Hematopoietic multipotent progenitor cell treated with erythropoietin and hydrocortisone succinate and interleukin-3 and kit ligand, for 6 days (in vitro differentiated cells): Measurements from ENCODE around the gene CLDN11.

ENCODE experiments used
- DNase-seq: peaks from one replicate; pipeline ENCODE4 v3.0.0-alpha.2; 2015

The CLDN11 gene

GRCh38 chr3:170473358-170473757 is 54.7 kb downstream of the CLDN11 start:
- no peak for DNase-seq

GRCh38 chr3:170475092-170475685 is 56.5 kb downstream of the CLDN11 start:
- no peak for DNase-seq

- DNase-seq, result no peak
Observed at GRCh38 chr3:170476291-170476690, 57.6 kb downstream of the CLDN11 start.

- DNase-seq, result no peak
Observed at GRCh38 chr3:170477395-170477794, 58.7 kb downstream of the CLDN11 start.

- no peak for DNase-seq
Observed at GRCh38 chr3:170480111-170480510, 61.4 kb downstream of the CLDN11 start.

GRCh38 chr3:170482199-170482598 is 63.5 kb downstream of the CLDN11 start:
- DNase-seq, result no peak

GRCh38 chr3:170483485-170484262 is 65.0 kb downstream of the CLDN11 start:
- peak; percentile 16 for DNase-seq
